ENCODE data around the gene ZNF804B.

The ZNF804B gene

GRCh38 chr7:89054361-89054760 is 294.9 kb downstream of the ZNF804B start:
- Histone ChIP-seq H3K4me1 (ENCODE audit: control insufficient read depth in 5 of 5, insufficient read depth in 5 of 5, low read length in 5 of 5) (no peaks in the 10 kb centered on the region), H3K9me3 (ENCODE audit: control insufficient read depth in 5 of 5, low read length in 5 of 5) (no peaks in the 10 kb centered on the region), H3K27me3 (ENCODE audit: control insufficient read depth in 5 of 5, insufficient read depth in 4 of 5, low read length in 5 of 5) (no peaks in the 10 kb centered on the region), H3K36me3 (ENCODE audit: control insufficient read depth in 5 of 5, insufficient read depth in 5 of 5, low read length in 5 of 5) (no peaks in the 10 kb centered on the region), H3K9ac (ENCODE audit: low read length in 5 of 5) (no peak overlapping the region), H3K27ac (ENCODE audit: low read depth, low read length) (no peak overlapping the region), H3K4me3 (ENCODE audit: low read depth in 1 of 5, low read length in 5 of 5) (no peak overlapping the region)

GRCh38 chr7:89060234-89060633 is 300.7 kb downstream of the ZNF804B start:
- Histone ChIP-seq H3K36me3 (ENCODE audit: control insufficient read depth in 5 of 5, insufficient read depth in 5 of 5, low read length in 5 of 5) (no peaks in the 10 kb centered on the region), H3K27me3 (ENCODE audit: control insufficient read depth in 5 of 5, insufficient read depth in 4 of 5, low read length in 5 of 5) (no peaks in the 10 kb centered on the region), H3K4me3 (ENCODE audit: low read depth in 1 of 5, low read length in 5 of 5) (no peak overlapping the region), H3K27ac (ENCODE audit: low read depth, low read length) (no peak overlapping the region), H3K9me3 (ENCODE audit: control insufficient read depth in 5 of 5, low read length in 5 of 5) (no peaks in the 10 kb centered on the region), H3K4me1 (ENCODE audit: control insufficient read depth in 5 of 5, insufficient read depth in 5 of 5, low read length in 5 of 5) (no peaks in the 10 kb centered on the region), H3K9ac (ENCODE audit: low read length in 5 of 5) (no peak overlapping the region)

DNA sequence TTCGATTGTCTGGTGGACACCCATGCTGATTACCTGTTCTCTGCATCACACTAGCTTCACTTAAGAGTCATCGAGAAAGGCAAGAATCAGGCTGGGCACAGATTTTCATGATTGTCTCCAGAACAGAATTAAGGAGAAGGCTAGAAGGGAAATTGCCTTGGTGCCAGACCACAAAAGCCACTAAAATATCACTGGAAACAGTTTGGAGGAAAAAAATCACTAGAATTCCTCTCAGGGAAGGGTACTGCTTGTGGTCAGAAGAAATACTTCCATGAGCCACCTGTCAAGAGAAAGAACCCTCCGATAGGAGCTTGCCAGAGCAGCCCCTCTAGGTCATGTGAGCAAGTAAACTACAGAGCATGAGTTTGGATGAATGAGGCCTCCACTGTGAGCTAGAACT is 305.3 kb downstream of the ZNF804B start:
- H3K4me1 ChIP-seq (ENCODE audit: control insufficient read depth in 5 of 5, insufficient read depth in 5 of 5, low read length in 5 of 5), result no peaks in the 10 kb centered on the region
- H3K9ac ChIP-seq (ENCODE audit: low read length in 5 of 5), result no peak overlapping the region
- H3K27ac ChIP-seq (ENCODE audit: low read depth, low read length), result no peak overlapping the region
- H3K4me3 ChIP-seq (ENCODE audit: low read depth in 1 of 5, low read length in 5 of 5), result no peak overlapping the region
- no peaks in the 10 kb centered on the region for H3K27me3 ChIP-seq (ENCODE audit: control insufficient read depth in 5 of 5, insufficient read depth in 4 of 5, low read length in 5 of 5)
- no peaks in the 10 kb centered on the region for H3K36me3 ChIP-seq (ENCODE audit: control insufficient read depth in 5 of 5, insufficient read depth in 5 of 5, low read length in 5 of 5)
- H3K9me3 ChIP-seq (ENCODE audit: control insufficient read depth in 5 of 5, low read length in 5 of 5), result no peaks in the 10 kb centered on the region

- no peak overlapping the region for H3K4me3 ChIP-seq (ENCODE audit: low read depth in 1 of 5, low read length in 5 of 5)
- no peaks in the 10 kb centered on the region for H3K27me3 ChIP-seq (ENCODE audit: control insufficient read depth in 5 of 5, insufficient read depth in 4 of 5, low read length in 5 of 5)
- H3K27ac ChIP-seq (ENCODE audit: low read depth, low read length), result no peak overlapping the region
- H3K36me3 ChIP-seq (ENCODE audit: control insufficient read depth in 5 of 5, insufficient read depth in 5 of 5, low read length in 5 of 5), result no peaks in the 10 kb centered on the region
- no peak overlapping the region for H3K9ac ChIP-seq (ENCODE audit: low read length in 5 of 5)
- H3K4me1 ChIP-seq (ENCODE audit: control insufficient read depth in 5 of 5, insufficient read depth in 5 of 5, low read length in 5 of 5), result no peaks in the 10 kb centered on the region
- H3K9me3 ChIP-seq (ENCODE audit: control insufficient read depth in 5 of 5, low read length in 5 of 5), result no peaks in the 10 kb centered on the region
Observed at GRCh38 chr7:89067048-89067447, 307.5 kb downstream of the ZNF804B start.

DNA sequence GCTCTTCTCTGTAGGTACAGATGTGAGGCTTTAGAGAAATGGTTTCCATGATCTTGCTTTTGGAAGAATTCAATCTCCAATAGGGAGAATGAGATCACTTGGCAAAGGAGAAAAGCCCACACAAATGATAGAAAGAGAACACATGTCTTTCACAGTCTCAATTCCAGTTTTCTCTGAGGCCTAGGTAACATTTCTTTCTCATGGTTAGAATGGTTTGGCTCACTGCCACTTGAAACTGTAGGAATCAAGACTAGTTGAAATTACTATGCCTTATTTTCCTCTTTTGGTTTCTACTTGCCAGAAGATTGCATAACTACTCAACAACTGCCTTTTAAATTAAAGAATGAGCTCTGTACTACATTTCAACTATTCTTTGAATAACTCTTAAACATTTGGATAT is 312.6 kb downstream of the ZNF804B start:
- no peaks in the 10 kb centered on the region for H3K4me1 ChIP-seq (ENCODE audit: control insufficient read depth in 5 of 5, insufficient read depth in 5 of 5, low read length in 5 of 5)
- H3K4me3 ChIP-seq (ENCODE audit: low read depth in 1 of 5, low read length in 5 of 5), result no peak overlapping the region
- H3K9ac ChIP-seq (ENCODE audit: low read length in 5 of 5), result no peak overlapping the region
- no peaks in the 10 kb centered on the region for H3K27me3 ChIP-seq (ENCODE audit: control insufficient read depth in 5 of 5, insufficient read depth in 4 of 5, low read length in 5 of 5)
- no peaks in the 10 kb centered on the region for H3K9me3 ChIP-seq (ENCODE audit: control insufficient read depth in 5 of 5, low read length in 5 of 5)
- H3K27ac ChIP-seq (ENCODE audit: low read depth, low read length), result no peak overlapping the region
- no peaks in the 10 kb centered on the region for H3K36me3 ChIP-seq (ENCODE audit: control insufficient read depth in 5 of 5, insufficient read depth in 5 of 5, low read length in 5 of 5)

- Histone ChIP-seq H3K36me3 (ENCODE audit: control insufficient read depth in 5 of 5, insufficient read depth in 5 of 5, low read length in 5 of 5) (no peaks in the 10 kb centered on the region), H3K27me3 (ENCODE audit: control insufficient read depth in 5 of 5, insufficient read depth in 4 of 5, low read length in 5 of 5) (no peaks in the 10 kb centered on the region), H3K4me3 (ENCODE audit: low read depth in 1 of 5, low read length in 5 of 5) (no peak overlapping the region), H3K9me3 (ENCODE audit: control insufficient read depth in 5 of 5, low read length in 5 of 5) (no peaks in the 10 kb centered on the region), H3K9ac (ENCODE audit: low read length in 5 of 5) (no peak overlapping the region), H3K4me1 (ENCODE audit: control insufficient read depth in 5 of 5, insufficient read depth in 5 of 5, low read length in 5 of 5) (no peaks in the 10 kb centered on the region), H3K27ac (ENCODE audit: low read depth, low read length) (no peak overlapping the region)
Observed at GRCh38 chr7:89073776-89074175, 314.3 kb downstream of the ZNF804B start.

DNA sequence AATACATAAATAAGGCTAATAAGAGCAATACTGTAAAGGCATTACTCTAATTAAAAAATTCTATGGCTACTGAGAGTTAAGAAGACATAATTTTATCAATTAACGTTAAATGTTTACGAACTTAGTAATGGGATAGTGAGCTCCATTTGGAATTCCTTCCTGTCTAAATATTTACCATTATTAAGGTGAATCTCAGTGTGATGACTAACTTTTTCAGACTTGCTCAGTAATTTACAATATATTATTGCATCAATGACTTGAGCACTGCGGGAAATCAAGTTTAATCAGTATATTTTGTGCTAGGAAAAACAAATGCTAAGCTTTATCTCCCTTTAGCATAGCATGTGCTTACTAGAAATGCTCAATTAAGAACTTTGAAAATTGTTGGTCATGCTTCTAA is 318.5 kb downstream of the ZNF804B start:
- H3K4me3 ChIP-seq (ENCODE audit: low read depth in 1 of 5, low read length in 5 of 5), result no peak overlapping the region
- no peak overlapping the region for H3K9ac ChIP-seq (ENCODE audit: low read length in 5 of 5)
- no peaks in the 10 kb centered on the region for H3K4me1 ChIP-seq (ENCODE audit: control insufficient read depth in 5 of 5, insufficient read depth in 5 of 5, low read length in 5 of 5)
- no peaks in the 10 kb centered on the region for H3K9me3 ChIP-seq (ENCODE audit: control insufficient read depth in 5 of 5, low read length in 5 of 5)
- H3K36me3 ChIP-seq (ENCODE audit: control insufficient read depth in 5 of 5, insufficient read depth in 5 of 5, low read length in 5 of 5), result no peaks in the 10 kb centered on the region
- no peak overlapping the region for H3K27ac ChIP-seq (ENCODE audit: low read depth, low read length)
- no peaks in the 10 kb centered on the region for H3K27me3 ChIP-seq (ENCODE audit: control insufficient read depth in 5 of 5, insufficient read depth in 4 of 5, low read length in 5 of 5)

GRCh38 chr7:89085580-89085979 is 326.1 kb downstream of the ZNF804B start:
- Histone ChIP-seq H3K27ac (ENCODE audit: low read depth, low read length) (no peak overlapping the region), H3K4me1 (ENCODE audit: control insufficient read depth in 5 of 5, insufficient read depth in 5 of 5, low read length in 5 of 5) (no peaks in the 10 kb centered on the region), H3K9ac (ENCODE audit: low read length in 5 of 5) (no peak overlapping the region), H3K27me3 (ENCODE audit: control insufficient read depth in 5 of 5, insufficient read depth in 4 of 5, low read length in 5 of 5) (no peaks in the 10 kb centered on the region), H3K36me3 (ENCODE audit: control insufficient read depth in 5 of 5, insufficient read depth in 5 of 5, low read length in 5 of 5) (no peaks in the 10 kb centered on the region), H3K4me3 (ENCODE audit: low read depth in 1 of 5, low read length in 5 of 5) (no peak overlapping the region), H3K9me3 (ENCODE audit: control insufficient read depth in 5 of 5, low read length in 5 of 5) (no peaks in the 10 kb centered on the region)

- no peak overlapping the region for H3K4me3 ChIP-seq (ENCODE audit: low read depth in 1 of 5, low read length in 5 of 5)
- no peak overlapping the region for H3K27ac ChIP-seq (ENCODE audit: low read depth, low read length)
- no peaks in the 10 kb centered on the region for H3K27me3 ChIP-seq (ENCODE audit: control insufficient read depth in 5 of 5, insufficient read depth in 4 of 5, low read length in 5 of 5)
- no peaks in the 10 kb centered on the region for H3K36me3 ChIP-seq (ENCODE audit: control insufficient read depth in 5 of 5, insufficient read depth in 5 of 5, low read length in 5 of 5)
- no peaks in the 10 kb centered on the region for H3K4me1 ChIP-seq (ENCODE audit: control insufficient read depth in 5 of 5, insufficient read depth in 5 of 5, low read length in 5 of 5)
- no peaks in the 10 kb centered on the region for H3K9me3 ChIP-seq (ENCODE audit: control insufficient read depth in 5 of 5, low read length in 5 of 5)
- no peak overlapping the region for H3K9ac ChIP-seq (ENCODE audit: low read length in 5 of 5)
Observed at GRCh38 chr7:89091550-89091949, 332.1 kb downstream of the ZNF804B start.

GRCh38 chr7:89094269-89094668 is 334.8 kb downstream of the ZNF804B start:
- Histone ChIP-seq H3K27ac (ENCODE audit: low read depth, low read length) (no peak overlapping the region), H3K4me1 (ENCODE audit: control insufficient read depth in 5 of 5, insufficient read depth in 5 of 5, low read length in 5 of 5) (no peaks in the 10 kb centered on the region), H3K27me3 (ENCODE audit: control insufficient read depth in 5 of 5, insufficient read depth in 4 of 5, low read length in 5 of 5) (no peaks in the 10 kb centered on the region), H3K36me3 (ENCODE audit: control insufficient read depth in 5 of 5, insufficient read depth in 5 of 5, low read length in 5 of 5) (no peaks in the 10 kb centered on the region), H3K4me3 (ENCODE audit: low read depth in 1 of 5, low read length in 5 of 5) (no peak overlapping the region), H3K9ac (ENCODE audit: low read length in 5 of 5) (no peak overlapping the region), H3K9me3 (ENCODE audit: control insufficient read depth in 5 of 5, low read length in 5 of 5) (no peaks in the 10 kb centered on the region)

DNA sequence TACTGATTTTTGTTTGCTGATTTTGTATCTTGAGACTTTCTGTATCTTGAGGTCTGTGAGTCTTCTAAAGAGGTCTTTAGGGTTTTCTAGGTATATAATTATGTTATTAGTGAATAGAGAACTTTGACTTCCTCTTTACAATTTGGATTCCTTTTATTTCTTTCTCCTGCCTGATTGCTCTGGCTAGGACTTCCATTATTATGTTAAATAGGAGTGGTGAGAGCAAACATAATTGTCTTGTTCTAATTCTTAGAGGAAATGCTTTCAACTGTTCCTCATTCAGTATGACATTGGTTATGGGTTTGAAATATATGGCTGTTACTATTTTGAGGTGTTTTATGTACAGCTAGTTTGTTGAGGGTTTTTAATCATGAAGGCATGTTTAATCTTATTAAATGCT is 344.1 kb downstream of the ZNF804B start:
- no peaks in the 10 kb centered on the region for H3K27me3 ChIP-seq (ENCODE audit: control insufficient read depth in 5 of 5, insufficient read depth in 4 of 5, low read length in 5 of 5)
- H3K4me1 ChIP-seq (ENCODE audit: control insufficient read depth in 5 of 5, insufficient read depth in 5 of 5, low read length in 5 of 5), result peaks cover 0 to 2% (median 0%) of the 10 kb centered on the region in 5 donors
- no peak overlapping the region for H3K9ac ChIP-seq (ENCODE audit: low read length in 5 of 5)
- H3K9me3 ChIP-seq (ENCODE audit: control insufficient read depth in 5 of 5, low read length in 5 of 5), result no peaks in the 10 kb centered on the region
- no peak overlapping the region for H3K27ac ChIP-seq (ENCODE audit: low read depth, low read length)
- H3K4me3 ChIP-seq (ENCODE audit: low read depth in 1 of 5, low read length in 5 of 5), result no peak overlapping the region
- no peaks in the 10 kb centered on the region for H3K36me3 ChIP-seq (ENCODE audit: control insufficient read depth in 5 of 5, insufficient read depth in 5 of 5, low read length in 5 of 5)

Data from subcutaneous abdominal adipose tissue (tissue), 5 donors.